ENCODE measurements around the gene PYGM. TPM values are rescaled to one million over a fixed set of nuclear protein-coding genes. Genes with fewer than 3 reads are reported as not detected.
A peak's percentile ranks its signal among the peaks of the same experiment; 100 is the strongest.

Gene PYGM
- total and polyA plus RNA-seq, 2 of the 13 experiments (the other 11 are each of a cell fraction or from before 2014, with no cell fraction given) = 0.11 to 0.12 TPM

DNA sequence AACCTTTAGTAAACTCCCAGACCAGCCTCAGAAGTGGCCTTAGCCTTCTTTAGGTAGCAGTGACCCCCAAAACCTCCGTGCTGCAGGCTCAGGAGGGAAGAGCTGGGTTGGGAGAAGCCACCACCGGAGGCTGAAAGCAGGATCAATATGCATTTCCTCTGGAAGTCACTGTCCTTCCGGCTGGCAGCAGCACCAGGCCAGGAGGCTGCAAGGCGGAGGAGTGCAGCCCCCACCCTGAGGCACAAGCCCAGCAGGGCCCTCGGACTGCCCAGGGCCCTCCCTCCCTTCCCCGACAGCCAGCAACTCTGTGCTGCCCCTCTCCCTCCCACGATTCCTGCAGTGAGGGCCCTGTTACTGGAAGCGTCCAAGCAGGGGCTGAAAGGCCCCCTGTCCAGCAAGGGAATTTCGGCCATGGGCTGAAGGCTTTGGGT lies 33.5 kb downstream of the PYGM start:
- ChIA-PET POLR2A (no interaction called here), CTCF (ENCODE audit: low intra/inter-chr PET ratio, low total read pairs) (no interaction called here)
- BruUV-seq (replicated peaks) = no TSS peak
- TF ChIP-seq PAF1 (CRISPR knock-in tag; IDR thresholded peaks at IDR 0.05) (no peak), ZNF292 (CRISPR knock-in tag; IDR thresholded peaks at IDR 0.05; ENCODE audit: borderline replicate concordance, low read depth) (peak; percentile 77), GABPB1 (CRISPR knock-in tag; IDR thresholded peaks at IDR 0.05) (peak; percentile 36; the same call in 1 of the 2 replicates), NFIC (IDR thresholded peaks at IDR 0.05; ENCODE audit: low read length) (no peak), ZNF121 (CRISPR knock-in tag; IDR thresholded peaks at IDR 0.05) (no peak), FOXO1 (CRISPR knock-in tag; IDR thresholded peaks at IDR 0.05) (no peak), TEAD3 (CRISPR knock-in tag; optimal IDR thresholded peaks at IDR 0.05; ENCODE audit: borderline replicate concordance) (peak; percentile 8), GABPA (IDR thresholded peaks at IDR 0.05; ENCODE audit: low read depth, low read length) (peak; percentile 28; the same call in 1 of the 2 replicates), GABPA (CRISPR knock-in tag; IDR thresholded peaks at IDR 0.05; ENCODE audit: low read depth) (peak; percentile 34; the same call in 1 of the 2 replicates), ETV5 (CRISPR knock-in tag; IDR thresholded peaks at IDR 0.05; ENCODE audit: borderline replicate concordance) (peak; percentile 81; the same call in 1 of the 2 replicates), ZBTB1 (CRISPR knock-in tag; IDR thresholded peaks at IDR 0.05; ENCODE audit: borderline replicate concordance) (no peak), MEF2D (CRISPR knock-in tag; IDR thresholded peaks at IDR 0.05) (no peak), ZFAT (CRISPR knock-in tag; conservative IDR thresholded peaks at IDR 0.05) (no peak), ZFX (CRISPR knock-in tag; IDR thresholded peaks at IDR 0.05; ENCODE audit: low read depth) (0 out of 2 replicates have a peak, but pooled peaks have one; percentile 29), ZNF891 (CRISPR knock-in tag; IDR thresholded peaks at IDR 0.05) (0 out of 2 replicates have a peak, but pooled peaks have one; percentile 22), ELF3 (CRISPR knock-in tag; IDR thresholded peaks at IDR 0.05) (0 out of 2 replicates have a peak, but pooled peaks have one; percentile 19)
- TF ChIP-seq, protein P1, sequence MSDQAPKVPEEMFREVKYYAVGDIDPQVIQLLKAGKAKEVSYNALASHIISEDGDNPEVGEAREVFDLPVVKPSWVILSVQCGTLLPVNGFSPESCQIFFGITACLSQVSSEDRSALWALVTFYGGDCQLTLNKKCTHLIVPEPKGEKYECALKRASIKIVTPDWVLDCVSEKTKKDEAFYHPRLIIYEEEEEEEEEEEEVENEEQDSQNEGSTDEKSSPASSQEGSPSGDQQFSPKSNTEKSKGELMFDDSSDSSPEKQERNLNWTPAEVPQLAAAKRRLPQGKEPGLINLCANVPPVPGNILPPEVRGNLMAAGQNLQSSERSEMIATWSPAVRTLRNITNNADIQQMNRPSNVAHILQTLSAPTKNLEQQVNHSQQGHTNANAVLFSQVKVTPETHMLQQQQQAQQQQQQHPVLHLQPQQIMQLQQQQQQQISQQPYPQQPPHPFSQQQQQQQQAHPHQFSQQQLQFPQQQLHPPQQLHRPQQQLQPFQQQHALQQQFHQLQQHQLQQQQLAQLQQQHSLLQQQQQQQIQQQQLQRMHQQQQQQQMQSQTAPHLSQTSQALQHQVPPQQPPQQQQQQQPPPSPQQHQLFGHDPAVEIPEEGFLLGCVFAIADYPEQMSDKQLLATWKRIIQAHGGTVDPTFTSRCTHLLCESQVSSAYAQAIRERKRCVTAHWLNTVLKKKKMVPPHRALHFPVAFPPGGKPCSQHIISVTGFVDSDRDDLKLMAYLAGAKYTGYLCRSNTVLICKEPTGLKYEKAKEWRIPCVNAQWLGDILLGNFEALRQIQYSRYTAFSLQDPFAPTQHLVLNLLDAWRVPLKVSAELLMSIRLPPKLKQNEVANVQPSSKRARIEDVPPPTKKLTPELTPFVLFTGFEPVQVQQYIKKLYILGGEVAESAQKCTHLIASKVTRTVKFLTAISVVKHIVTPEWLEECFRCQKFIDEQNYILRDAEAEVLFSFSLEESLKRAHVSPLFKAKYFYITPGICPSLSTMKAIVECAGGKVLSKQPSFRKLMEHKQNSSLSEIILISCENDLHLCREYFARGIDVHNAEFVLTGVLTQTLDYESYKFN (CRISPR knock-in tag; conservative IDR thresholded peaks at IDR 0.05) = 0 out of 2 replicates have a peak, but pooled peaks have one; percentile 28
- TF ChIP-seq, protein P2, sequence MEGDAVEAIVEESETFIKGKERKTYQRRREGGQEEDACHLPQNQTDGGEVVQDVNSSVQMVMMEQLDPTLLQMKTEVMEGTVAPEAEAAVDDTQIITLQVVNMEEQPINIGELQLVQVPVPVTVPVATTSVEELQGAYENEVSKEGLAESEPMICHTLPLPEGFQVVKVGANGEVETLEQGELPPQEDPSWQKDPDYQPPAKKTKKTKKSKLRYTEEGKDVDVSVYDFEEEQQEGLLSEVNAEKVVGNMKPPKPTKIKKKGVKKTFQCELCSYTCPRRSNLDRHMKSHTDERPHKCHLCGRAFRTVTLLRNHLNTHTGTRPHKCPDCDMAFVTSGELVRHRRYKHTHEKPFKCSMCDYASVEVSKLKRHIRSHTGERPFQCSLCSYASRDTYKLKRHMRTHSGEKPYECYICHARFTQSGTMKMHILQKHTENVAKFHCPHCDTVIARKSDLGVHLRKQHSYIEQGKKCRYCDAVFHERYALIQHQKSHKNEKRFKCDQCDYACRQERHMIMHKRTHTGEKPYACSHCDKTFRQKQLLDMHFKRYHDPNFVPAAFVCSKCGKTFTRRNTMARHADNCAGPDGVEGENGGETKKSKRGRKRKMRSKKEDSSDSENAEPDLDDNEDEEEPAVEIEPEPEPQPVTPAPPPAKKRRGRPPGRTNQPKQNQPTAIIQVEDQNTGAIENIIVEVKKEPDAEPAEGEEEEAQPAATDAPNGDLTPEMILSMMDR (CRISPR knock-in tag; IDR thresholded peaks at IDR 0.05) = 0 out of 2 replicates have a peak, but pooled peaks have one; percentile 3
- TF ChIP-seq, protein P3, sequence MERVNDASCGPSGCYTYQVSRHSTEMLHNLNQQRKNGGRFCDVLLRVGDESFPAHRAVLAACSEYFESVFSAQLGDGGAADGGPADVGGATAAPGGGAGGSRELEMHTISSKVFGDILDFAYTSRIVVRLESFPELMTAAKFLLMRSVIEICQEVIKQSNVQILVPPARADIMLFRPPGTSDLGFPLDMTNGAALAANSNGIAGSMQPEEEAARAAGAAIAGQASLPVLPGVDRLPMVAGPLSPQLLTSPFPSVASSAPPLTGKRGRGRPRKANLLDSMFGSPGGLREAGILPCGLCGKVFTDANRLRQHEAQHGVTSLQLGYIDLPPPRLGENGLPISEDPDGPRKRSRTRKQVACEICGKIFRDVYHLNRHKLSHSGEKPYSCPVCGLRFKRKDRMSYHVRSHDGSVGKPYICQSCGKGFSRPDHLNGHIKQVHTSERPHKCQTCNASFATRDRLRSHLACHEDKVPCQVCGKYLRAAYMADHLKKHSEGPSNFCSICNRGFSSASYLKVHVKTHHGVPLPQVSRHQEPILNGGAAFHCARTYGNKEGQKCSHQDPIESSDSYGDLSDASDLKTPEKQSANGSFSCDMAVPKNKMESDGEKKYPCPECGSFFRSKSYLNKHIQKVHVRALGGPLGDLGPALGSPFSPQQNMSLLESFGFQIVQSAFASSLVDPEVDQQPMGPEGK (CRISPR knock-in tag; IDR thresholded peaks at IDR 0.05) = 0 out of 2 replicates have a peak, but pooled peaks have one; percentile 13

More for the DNA sequence above, 33.5 kb downstream of the PYGM start:
- H3K9me3 ChIP-seq (ENCODE audit: low read length) = no peaks in the 10 kb centered on the region
- ATAC-seq (peak; percentile 55), FAIRE-seq (no peak), DNase-seq (ENCODE audit: low spot score) (no peak)
- peaks cover under 1 to 29% of the 10 kb centered on the region in 2 experiments for H3K27me3 ChIP-seq (ENCODE audit: control insufficient read depth in 1 of 2, insufficient read depth in 2 of 2, low read length in 2 of 2)
- no peak overlapping the region for H3K9ac ChIP-seq (ENCODE audit: insufficient read depth, low read depth, low read length)
- H2AFZ ChIP-seq (ENCODE audit: low read length) = no peak overlapping the region
- 0% methylated on average over 1 of the region's 9 CpGs for WGBS (ENCODE audit: low lambda C conversion rate)
- peak overlapping the region; percentile 62 for H3K4me2 ChIP-seq (ENCODE audit: low read depth, low read length)
- in situ Hi-C loops (cut with HindIII; ENCODE audit: extremely low pct_ligation_motif_present, low pct_unique_long_range_greater_than_20kb) = no loop called here
- no peaks in the 10 kb centered on the region for H3K36me3 ChIP-seq (replicated peaks in 1 of 2; ENCODE audit: control insufficient read depth in 1 of 2, insufficient read depth in 2 of 2, low read length in 2 of 2)
- no peaks in the 10 kb centered on the region for H3K79me2 ChIP-seq (ENCODE audit: insufficient read depth, low read length)
- peaks cover 34% of the 10 kb centered on the region for H3K4me1 ChIP-seq (ENCODE audit: insufficient read depth, low read length)
- H3K27ac ChIP-seq (ENCODE audit: extremely low read length, insufficient read depth, low read length) = no peak overlapping the region
- H3K4me3 ChIP-seq (replicated peaks in 1 of 3; ENCODE audit: insufficient read depth in 1 of 3, low read depth in 2 of 3, low read length in 3 of 3) = peak overlapping the region in 1 of 3 experiments; percentile 46; a peak in 1 of 6 replicates
- H4K20me1 ChIP-seq (ENCODE audit: insufficient read depth, low read length) = no peaks in the 10 kb centered on the region
- intact Hi-C loops (cut with micrococcal nuclease; ENCODE audit: unreplicated experiment) = loop anchor here (1.0 kb wide), 1 partner anchor 38 kb away; no protein-coding TSS in a partner anchor

All from HepG2 (cell line).